Activated CD8-positive, alpha-beta memory T cell treated with anti-CD3 and anti-CD28 coated beads, Interleukin-2, amount 50 U/mL, for 48 hours (primary cell): Measurements from ENCODE around the gene FBXO39.
"Not testable (repeated sequence)": the region's sequence is repeated elsewhere in the genome, so short reads cannot be mapped to it uniquely, and the experiment has no call there.

Source experiments
- DNase-seq: peaks from one replicate; pipeline ENCODE4 v3.0.0-alpha.2; 2020

FBXO39 gene

DNA sequence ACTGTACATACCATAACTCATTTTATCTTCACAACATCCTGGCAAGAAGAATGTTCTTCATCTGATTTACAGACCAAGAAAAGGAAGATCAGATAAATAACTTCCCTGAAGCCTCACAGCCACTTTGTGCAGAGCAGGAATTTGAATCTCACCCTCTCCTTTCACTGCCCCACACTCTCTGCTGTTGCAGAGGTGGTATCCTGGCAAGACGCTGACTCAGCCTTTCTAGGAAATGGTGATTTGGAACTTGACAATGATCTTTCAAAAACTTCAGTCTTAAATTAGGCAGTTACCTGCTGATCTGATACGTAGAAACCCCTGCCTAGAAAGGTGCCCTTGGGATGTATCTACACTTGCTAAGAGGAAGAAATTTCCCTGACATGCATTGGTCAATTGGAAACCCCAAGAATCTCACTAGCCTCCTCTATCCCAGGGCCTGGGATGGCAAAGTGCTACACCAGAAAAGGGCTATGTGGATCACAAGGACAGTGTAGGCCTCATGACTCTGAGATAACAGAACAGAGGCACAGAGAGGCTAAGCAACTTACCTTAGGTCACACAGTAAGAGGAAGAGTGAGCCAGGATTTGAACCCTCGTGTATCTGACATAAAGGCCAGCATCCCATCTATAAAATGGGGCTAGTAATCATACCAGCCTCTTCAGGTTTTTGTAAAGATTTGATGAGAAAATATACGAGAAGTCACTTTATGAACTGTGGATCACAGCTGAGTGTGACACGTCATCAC is 17.9 kb downstream of the FBXO39 start:
- DNase-seq = no peak

DNA sequence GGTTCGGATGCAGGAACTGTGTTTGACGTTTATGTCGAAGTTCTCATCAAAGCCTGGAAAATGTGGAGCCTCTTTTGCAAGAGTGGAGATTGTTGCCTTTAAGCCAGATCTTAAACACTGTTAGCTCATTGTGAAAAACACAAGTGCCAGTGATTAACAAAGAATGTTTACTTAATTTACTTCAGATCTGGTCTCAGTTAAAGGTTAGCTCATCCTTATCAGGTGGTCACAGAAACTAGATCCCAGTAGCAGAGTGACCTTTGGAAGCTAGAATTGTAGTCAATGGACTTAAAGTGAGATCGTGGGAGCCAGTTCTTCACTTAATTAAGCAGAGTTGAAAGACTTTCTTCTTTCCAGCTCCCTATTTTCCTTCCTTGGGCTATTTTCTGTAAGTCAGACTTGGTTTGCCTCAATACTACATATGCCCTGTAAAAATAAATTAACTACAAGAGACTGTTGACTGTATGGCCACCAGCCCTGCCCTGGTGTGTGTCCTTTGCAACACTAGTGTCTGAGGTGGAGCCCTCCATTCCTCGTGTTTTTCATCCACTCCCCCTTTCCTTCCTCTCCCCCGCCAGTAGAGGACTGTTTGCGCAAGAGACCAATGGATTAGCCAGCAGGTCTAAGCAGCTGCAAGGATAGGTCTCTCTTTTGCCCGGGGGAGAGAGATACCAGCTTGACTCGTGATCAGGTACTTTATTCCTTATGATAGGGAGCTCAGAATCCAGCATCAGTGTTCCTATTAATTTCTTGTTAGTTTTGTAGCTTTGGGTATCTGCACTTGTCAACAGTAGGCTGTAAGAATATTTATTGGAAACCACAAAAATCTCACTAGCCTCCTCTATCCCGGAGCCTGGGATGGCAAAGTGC is 20.2 kb downstream of the FBXO39 start:
- no peak for DNase-seq

DNA sequence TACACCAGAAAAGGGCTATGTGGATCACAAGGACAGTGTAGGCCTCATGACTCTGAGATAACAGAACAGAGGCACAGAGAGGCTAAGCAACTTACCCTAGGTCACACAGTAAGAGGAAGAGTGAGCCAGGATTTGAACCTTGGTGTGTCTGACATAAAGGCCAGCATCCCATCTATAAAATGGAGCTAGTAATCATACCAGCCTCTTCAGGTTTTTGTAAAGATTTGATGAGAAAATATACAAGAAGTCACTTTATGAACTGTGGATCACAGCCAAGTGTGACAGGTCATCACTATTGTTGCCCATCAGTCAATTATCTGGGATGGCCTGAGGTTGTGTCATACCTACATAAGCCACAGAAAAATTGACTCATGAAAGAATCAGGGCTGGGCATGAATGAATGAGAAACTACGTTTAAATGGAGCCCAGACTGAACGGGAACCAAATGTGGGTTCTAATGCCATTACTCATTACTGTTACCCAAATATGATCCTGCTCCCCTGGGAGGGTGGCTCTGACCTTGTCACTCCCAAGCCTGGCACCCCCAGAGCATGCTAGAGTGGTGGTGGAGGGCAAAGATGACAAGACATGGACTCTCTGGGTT is 21.0 kb downstream of the FBXO39 start:
- DNase-seq = no peak

DNA sequence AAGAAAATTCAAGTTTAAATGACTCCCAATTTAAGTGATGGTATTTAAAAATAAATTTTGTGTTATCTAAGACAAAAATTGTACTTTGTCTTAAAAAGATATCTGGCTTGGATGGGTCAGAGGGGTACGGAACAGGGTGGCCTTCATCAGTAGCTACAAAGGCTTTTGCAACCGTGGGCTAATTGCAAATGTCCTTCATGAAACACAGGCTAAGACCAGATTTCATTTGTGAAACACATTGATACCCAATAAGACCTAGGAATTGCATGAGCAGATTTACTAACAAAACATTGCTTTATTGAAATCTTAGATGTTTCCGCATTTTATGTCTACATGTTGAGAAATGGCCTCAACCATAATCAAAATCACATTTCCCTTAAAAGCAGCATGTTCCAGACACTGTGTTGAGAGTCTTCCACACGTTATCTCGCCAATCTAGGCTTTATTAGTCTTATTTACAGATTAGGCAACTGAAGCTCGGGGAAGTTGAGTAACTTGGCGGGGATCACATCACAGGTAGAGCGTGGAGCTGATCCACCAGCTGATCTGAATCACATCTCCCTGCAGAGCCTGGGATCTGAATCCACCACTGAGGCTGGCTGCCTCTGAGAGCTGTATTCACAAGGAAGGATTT is 21.8 kb downstream of the FBXO39 start:
- no peak for DNase-seq

DNA sequence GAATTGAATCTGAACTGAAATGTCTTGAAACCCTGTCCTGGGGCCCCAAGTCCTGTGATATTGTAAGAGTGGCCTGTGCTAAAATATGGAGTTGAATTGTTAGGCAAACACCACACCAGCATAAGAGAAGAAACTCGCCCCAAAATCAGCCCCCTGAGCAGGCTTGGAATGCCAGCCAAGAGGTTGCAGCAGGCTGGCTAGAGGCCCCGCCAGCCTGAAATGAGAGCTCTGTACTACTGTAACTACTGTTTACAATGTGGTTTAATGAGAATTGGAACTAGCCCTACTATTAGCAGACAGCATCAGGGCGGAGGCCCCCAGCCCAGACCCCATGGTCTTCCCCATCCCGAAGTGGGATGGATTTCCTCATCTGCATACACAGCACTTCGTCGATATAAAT is 23.7 kb downstream of the FBXO39 start:
- DNase-seq = no peak

DNA sequence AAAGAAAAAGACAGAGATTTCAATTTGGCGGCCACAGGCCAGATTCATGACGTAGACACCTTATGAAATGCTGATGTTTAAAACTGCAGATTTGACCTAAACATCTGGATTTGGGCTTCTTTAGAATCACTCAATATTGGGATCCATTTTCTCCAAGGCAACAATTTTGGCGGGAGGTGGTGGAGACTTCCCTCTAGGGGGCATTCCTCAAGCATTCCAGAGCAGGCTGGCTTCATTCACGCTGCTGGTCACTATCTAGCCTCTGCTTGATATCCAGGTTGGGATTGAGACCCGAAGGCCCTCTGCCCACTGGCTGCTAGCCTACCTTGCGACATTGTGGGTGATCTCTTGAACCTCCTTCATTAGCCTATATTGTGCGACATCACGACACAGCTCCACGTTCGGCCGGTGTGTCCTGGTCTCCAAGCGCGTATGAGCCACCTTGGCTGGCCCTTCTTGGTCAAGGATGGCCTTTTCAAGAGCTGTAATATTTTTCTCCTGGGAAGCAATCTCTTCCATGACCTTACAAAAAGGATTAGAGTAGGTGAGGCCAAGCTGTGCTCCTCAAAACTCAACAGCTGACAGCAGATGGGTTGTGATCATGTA is 24.5 kb downstream of the FBXO39 start:
- DNase-seq = no peak

DNA sequence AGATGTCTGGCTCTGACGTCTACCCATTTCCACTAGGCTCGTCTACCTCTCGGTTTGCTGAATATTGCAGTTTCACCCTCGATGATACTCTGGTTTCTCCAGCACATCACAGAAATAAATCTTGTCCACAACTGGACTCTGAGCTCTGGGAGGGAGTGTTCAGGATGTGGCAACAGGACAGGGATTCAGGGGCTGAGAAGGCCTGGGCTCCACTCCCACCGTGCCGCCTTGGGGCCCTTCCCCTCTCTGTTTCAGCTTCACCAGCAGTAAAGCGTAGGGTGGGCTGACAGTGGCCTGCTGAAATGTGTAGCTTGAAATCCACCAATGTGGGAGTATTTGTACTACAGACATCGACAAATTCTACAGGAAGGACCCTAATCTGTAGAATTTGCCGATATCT is 35.5 kb downstream of the FBXO39 start:
- DNase-seq = no peak

DNA sequence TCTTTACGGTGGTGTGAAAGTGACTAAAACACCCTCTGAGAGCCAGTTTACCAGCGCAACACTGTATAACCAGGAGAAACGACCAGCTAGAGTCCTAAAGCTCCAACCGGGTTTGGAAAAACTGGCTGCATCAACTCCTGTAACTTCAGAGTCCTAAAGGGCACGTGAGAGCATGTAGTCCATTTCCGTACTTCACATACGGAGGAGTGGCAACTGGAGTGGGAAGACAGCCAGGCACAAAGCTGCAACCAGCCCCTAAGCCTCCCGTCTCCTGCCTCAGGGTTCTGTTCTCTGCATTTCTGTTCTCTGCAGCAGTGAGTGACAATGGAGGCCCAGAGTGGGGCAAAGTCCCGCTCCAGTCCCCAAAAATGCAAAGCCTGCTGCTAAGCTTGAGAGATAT is 36.3 kb downstream of the FBXO39 start:
- DNase-seq = no peak

DNA sequence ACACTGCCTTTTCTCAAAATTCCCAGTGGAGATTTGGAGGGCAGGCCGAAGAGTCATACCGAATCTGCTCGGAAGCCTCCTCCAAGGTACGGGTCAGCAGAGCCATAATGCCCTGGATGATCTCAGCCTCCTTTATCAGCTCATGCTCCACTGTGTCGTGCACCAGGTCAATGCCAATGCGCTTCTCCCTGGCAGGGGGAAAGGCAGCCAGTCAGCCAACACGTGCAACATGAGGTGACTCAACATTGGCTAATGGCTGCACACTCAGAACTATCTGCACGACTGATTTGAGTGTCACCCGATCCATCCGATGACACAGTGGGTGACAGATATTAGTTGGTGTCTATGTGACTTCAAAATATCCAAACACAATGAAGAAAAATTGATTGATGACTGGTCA is 39.8 kb downstream of the FBXO39 start:
- no peak for DNase-seq

DNA sequence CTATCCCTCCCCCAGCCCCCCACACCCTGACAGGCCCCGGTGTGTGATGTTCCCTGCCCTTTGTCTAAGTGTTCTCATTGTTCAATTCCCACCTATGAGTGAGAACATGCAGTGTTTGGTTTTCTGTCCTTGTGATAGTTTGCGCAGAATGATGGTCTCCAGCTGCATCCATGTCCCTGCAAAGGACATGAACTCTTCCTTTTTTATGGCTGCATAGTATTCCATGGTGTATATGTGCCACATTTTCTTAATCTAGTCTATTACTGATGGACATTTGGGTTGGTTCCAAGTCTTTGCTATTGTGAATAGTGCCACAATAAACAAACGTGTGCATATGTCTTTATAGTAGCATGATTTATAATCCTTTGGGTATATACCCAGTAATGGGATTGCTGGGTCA is 40.4 kb downstream of the FBXO39 start:
- not testable (repeated sequence) for DNase-seq

DNA sequence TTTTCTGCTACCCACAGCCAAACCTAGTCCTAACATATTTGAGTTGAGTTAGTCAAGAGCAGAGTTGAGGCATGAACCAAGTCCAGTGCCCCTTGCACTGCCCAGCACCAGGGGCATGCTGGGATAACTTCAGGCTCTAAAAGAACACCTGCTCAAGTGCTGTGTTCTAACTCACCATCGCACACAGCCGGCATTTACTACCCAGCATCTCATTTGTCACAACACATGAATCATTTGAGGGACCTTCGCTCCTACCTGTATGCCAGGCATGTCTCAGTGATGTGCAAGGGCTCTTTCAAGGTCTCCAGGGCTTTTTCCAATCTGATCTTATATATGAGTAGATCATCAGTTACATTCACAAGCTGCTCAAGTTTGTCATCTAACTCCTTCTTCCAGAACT is 42.9 kb downstream of the FBXO39 start:
- no peak for DNase-seq

DNA sequence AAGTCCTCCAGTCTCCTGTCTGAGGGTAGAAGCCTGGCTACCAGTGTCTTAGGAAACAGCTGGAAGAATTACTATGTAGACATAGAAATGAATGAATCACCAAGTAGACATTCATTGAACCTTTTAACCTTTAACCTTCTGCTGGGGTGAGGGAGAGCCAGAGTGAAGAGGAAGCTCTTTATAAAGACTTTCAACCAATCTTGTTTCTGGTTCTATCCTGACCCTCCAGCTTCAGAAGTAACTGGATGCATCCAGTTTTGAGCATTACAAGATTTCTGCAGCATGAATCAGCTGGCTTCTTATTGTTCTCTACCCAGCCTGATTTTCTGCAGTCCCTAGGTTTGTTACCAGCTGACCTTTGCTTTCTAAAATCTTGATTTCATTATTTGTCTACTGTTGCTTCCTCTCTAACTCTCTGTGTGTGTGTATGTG is 47.0 kb downstream of the FBXO39 start:
- no peak for DNase-seq

DNA sequence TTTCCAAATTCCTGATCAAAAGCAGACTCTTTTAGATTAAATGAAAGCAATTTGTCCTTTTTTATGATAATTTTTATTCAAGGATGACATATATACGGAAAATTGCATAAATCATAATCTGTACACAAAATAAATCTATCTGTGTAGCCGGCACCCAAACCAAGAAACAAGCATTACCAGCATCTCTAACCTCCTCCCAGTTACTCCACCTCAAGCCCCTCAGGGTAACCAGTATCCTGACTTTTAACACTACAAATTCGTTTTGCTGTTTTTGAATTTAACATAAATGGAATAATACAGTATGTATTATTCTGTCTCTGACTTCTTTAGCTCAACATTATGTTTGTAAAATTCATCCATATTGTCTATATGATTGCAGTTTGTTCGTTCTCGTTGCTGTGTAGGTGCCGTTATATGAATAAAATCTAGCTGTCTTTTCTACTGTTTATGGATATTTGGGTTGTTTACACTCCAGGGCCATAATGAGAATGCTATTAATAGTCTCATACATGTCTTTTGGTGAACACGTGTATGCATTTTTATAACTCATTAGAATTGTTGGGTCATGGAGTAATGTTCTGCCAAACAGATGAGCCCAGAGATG is 54.5 kb downstream of the FBXO39 start:
- DNase-seq = no peak

DNA sequence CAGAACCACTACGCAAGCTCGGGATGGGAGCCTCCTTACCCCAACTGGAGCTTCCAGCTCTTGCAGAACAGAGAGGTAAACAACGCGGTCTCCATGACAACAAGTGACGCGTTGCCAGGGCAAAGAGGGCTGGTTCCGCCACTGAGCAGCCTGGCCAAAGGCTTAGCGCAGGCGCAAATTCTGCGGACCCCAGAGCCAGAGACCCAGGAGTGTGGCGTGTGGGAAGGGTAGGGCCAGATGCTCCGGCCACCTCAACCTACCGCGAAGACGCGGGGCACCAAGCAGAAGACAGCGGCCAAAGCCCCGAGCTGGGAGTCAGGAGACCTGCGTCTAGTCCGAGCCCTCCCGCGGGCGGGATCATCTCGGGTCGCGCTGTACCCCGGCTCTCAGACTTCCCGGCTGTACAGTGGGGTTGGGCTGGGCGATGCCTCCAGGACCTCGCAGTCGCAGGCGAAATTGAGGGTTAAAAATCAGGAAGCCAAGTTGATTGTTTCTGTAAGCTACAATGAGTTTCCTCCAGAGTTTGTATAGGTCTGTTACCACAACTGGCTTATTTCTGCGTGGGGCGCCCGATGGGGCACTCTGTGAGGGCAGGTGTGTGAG is 55.7 kb downstream of the FBXO39 start, which contains the start of gene TEKT1:
TSS of gene TEKT1 (minus strand) at position 69 of the 603 bp plus-strand sequence. CDS start 1,353 bp downstream, outside the sequence.
- peak; percentile 76 for DNase-seq
